GM21447 (cell line): Measurements from ENCODE around the gene KNDC1.
"Not testable (repeated sequence)": the region's sequence is repeated elsewhere in the genome, so short reads cannot be mapped to it uniquely, and the experiment has no call there.

Source experiments
- ATAC-seq: cut with Tn5 transposase; IDR thresholded peaks from one replicate; pipeline ENCODE4 v1.9.1; 2021; ENCODE audit not compliant: unreplicated experiment

KNDC1 gene, protein sequence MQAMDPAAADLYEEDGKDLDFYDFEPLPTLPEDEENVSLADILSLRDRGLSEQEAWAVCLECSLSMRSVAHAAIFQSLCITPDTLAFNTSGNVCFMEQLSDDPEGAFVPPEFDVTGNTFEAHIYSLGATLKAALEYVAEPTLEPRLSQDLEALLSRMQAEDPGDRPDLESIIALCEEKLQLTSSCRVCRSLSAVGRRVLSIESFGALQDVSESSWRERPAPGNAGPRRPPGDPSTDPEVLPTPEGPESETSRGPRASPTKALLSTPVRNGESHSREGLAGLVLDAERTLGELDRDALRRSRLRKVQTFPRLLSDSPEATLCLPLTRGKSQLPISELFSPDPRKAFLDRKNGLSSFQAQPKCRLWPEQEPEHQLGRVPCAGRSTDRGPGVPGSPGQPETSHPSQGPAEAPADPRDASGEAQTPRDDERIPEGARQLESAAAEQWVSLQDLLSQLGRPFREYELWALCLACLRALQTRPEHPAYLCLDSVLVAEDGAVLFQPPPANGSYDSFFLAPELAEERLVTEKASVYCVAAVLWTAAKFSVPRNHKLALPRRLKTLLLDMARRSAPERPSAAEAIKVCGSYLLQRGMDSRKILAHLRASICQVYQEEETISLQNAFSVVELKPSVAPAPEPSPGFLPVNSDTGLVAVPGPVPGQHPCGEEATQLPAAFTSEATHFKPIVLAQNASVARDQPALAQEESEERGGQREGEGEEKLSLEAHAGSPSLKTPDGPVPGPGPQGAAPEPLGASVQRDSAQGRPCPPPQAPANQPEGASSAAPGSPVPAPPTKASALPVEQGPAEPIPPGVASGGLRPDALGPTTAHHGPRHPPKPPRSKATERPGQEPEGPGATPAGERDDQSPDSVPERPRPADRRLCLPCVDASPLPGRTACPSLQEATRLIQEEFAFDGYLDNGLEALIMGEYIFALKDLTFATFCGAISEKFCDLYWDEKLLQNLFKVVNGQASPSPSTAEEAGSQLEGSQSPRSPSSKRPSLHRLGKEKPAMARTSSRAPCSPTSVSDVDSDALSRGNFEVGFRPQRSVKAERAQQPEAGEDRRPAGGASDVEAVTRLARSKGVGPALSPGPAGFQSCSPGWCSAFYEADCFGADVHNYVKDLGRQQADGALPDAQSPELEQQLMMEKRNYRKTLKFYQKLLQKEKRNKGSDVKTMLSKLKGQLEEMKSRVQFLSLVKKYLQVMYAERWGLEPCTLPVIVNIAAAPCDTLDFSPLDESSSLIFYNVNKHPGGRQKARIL (N-terminal part only)

DNA sequence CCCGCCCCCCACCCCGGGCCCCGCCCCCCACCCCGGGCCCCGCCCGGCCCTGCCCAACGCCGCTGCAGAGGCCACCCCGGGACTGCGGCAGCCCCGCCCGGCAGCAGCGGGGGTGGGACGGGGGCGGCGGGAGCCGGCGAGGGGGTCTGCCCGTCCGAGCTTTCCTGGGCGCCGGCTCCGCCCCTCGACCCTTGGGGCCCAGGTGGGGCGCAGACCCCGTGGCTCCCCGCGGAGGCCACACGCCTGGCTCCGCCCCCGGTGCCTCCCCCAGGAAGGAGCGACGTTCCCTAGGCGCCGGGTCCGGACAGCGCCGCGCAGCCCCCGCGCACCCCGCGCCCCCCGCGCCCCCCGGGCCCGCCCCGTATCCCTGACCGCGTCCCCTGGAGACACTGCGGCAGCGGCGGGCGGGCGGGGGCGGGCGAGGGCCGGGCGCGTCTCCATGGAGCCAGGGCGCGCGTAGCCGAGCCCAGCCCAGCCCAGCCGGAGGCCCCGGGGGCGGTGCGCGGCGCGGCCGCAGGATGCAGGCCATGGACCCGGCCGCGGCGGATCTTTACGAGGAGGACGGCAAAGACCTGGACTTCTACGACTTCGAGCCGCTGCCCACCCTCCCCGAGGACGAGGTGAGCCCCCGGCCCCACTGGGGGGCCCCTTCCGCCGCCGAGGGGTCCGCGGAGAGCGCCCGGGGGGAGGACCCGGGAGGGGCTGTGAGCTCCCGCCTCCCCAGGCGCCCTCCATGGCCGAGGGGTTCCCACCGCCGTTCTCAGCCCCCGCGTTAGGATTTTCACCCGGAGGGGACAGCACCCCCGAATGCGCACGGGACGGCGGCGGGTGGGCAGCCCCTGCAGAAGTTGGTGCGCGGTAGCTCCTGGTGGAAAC, at the start of gene KNDC1:
Gene KNDC1, plus strand, starts transcription at position 270 of the 876 bp plus-strand sequence. Its CDS starts 249 bp downstream, at position 519.
- no peak for ATAC-seq

DNA sequence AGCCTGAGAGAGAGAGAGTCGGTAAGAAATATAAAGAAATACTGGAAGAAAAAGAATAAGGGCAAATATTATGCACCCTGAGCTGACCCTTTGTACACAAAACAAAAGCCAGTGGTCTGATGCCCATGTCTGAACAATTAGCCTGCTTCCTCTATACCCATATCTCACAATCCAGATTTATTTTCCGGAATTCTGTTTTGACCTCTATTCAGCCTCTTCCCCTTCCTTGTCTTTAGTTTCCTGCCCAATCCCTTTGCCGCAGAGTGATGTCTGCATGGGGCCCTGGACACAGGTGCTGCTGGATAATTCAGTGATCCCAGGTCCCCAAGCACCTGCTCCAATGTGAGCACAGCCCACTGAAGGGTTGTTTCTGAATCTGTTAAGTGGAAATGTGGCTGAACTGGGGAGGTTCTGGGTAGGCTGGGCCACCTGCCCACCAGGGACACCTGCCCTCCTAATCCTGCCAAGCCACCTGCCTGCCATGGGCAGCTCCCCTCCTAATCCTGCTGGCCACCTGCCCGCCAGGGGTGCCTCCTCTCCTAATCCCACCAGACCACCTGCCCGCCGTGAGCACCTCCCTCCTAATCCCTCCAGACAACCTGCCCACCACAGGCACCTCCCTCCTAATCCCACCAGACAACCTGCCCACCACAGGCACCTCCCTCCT, 49.3 kb upstream of the KNDC1 start:
- no peak for ATAC-seq

- not testable (repeated sequence) for ATAC-seq
Measured at GRCh38 chr10:133111640-133112039, 48.4 kb upstream of the KNDC1 start.

GRCh38 chr10:133113146-133113830, 46.7 kb upstream of the KNDC1 start:
- no peak for ATAC-seq

DNA sequence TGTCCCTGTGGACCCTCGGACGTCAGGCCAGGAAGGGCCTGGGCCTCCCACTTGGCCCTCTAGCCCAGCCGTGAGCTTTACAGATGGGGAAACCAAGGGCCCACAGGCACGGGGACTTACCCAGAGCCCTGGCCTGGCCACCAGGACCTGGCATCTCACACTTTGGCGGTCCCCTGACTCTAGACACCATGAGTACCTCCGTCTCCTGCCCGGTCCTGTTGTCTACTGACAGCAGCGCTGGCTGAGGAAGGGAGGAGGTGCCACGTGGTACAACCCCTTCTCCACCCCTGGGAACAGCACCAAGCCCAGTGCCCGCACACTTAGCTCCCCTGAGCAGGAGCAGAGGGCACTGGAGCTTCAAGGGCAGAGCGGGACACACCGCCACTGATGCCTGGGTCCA, 46.2 kb upstream of the KNDC1 start:
- no peak for ATAC-seq

GRCh38 chr10:133114251-133114650, 45.8 kb upstream of the KNDC1 start:
- ATAC-seq = no peak

- no peak for ATAC-seq
Measured at GRCh38 chr10:133114726-133115452, 45.1 kb upstream of the KNDC1 start.

DNA sequence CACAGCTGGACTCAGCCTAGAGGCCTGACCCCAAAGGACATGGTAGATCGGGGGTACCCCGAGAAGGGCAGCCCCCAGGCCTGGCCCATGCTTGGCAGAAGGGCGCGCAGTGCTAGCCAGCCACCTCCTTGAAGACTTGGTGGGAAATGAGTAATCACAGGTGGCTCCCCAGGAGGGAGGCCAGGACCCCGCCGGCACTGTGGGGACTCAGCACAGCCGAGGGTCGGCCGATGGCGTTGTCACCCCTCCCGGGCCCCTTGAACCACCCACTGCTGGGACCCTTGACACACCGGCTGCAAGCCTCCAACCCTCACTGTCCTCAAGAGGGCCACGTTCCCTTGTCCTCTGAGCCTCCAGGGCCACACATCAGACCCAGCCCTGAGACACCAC, 44.6 kb upstream of the KNDC1 start:
- ATAC-seq = no peak

DNA sequence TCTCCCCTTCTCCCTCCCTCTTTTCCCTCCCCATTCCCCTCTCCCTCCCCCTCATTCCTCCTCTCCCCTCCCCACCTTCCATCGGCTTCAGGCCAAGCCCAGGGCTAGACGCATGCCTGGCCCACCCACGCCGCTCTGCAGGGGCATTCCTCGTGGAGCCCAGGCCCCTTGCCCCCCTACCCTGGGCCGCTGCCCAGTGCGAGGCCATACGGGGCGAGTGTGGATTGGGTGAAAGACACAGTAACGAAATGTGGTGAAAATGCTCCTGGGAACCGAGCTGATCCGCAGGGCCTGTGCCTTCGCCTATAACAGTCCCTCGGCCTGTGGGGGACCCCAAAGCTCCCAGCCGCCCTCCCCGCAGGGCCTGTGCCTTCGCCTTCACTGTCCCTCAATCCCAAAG, 44.0 kb upstream of the KNDC1 start:
- no peak for ATAC-seq

- ATAC-seq = no peak
Measured at GRCh38 chr10:133116455-133116854, 43.6 kb upstream of the KNDC1 start.

GRCh38 chr10:133117036-133117687, 42.9 kb upstream of the KNDC1 start:
- ATAC-seq = no peak

GRCh38 chr10:133117688-133118071, 42.3 kb upstream of the KNDC1 start:
- ATAC-seq = no peak

DNA sequence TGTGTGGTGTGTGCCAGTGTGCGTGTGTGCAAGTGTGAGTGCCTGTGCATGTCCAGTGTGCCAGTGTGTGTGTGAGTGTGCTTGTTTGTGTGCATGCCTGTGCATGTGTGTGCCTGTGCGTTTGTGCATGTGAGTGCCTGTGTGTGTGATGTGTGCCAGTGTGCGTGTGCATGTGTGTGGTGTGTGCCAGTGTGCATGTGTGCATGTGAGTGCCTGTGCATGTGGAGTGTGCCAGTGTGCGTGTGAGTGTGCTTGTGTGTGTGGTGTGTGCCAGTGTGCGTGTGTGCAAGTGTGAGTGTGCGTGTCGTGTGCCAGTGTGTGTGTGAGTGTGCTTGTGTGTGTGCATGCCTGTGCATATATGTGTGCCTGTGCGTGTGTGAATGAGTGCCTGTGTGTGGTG, 38.5 kb upstream of the KNDC1 start:
- no peak for ATAC-seq

DNA sequence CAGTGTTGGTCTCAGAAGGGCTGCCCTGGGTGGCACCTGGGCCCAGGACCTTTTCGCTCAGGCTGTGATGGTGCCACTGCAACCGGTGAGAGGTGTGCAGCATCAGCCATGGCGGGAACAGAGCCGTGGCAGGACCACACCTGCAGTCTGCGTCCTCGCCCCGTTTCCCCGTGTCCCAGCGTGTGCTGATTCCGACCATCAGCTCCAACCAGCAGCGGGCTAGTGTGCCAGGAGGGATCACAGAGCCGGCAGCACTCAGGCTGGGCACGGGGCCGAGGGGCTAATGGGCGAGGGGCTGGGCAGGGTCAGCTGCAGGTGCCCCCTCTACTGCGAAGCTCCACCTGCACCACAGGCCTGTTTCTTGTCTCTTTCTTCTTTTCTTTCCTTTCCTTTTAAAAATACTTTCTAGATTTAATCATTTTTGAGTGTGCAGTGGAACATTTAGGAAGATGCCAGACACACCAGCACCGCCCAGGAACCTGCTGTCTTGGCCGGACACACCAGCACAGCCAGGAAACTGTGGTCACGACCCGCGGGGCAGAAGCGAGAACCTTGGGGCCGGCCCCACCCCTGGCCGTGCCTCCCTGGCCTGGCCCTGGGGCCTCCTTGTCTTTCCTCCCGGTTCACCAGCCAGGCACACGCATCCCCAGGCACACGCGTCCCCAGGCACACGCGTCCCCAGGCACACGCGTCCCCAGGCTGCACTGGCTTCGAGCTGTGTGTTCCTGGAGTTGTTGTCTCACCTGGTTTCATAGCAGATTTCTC, 37.7 kb upstream of the KNDC1 start:
- ATAC-seq = no peak

GRCh38 chr10:133123050-133123745, 36.8 kb upstream of the KNDC1 start:
- no peak for ATAC-seq

DNA sequence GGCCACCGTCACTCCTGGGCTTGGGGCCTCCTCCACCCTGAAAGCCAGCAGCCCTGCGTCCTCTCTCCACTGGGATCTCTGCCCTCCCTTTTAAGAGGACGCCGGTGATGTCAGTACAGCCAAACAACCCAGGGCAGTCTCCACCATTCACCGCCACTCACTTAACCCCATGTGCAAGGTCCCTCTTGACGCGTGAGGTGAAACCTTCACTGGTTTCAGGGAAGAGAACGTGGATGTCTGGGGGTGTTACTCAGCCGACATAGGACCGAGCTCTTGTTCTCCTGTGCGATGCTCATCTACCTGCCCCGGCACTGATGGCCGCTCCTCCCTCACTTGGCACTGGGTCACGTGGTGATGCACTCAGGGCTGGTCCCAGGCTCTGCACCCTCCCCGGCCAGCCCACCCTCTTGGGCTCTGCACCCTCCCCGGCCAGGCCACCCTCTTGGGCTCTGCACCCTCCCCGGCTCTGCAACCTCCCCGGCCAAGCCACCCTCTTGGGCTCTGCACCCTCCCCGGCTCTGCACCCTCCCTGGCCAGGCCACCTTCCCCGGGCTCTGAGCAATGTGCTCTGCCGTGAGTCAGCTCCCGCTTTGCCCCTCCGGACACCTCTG, 36.2 kb upstream of the KNDC1 start:
- no peak for ATAC-seq
